Measurements from ENCODE around the gene RSL1D1.

The RSL1D1 gene

DNA sequence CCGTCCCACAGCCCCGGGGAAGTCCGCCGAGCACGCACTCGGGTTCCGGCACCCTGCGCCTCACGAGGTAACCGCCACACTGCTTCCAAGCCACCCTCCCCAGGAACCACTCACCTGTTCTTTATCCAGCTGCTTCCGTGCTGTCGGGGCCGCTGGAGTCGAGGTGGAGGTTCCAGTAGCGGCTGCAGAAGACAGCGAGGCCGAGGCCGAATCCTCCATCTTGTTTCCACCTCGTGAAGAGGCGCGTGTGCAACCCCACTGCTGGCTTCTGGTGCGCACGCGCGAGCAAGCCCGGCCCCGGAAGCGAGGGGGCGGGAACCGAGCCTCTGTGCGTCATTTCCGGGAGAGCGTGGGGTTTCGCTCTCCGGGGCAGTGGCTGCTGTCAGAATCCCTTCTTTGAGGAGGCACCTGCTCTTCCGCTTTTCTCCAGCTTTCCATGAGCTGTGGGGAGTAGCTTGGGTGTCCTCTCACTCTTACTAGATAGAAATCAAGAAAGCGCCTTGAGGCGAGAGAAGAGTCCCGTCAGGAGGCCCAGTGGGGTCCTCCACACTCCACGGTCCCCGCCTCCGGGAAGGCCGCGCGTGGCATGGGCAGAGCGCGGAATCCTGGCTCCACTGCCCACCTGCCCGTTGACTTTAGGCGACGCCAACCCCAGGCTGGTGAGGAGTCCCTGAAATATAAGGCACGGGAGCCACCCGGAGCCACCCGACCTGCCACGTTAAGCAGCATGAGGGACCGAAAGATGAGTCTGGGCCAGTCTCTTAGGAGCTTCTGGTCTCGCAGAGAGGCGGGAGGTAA is at the start of gene RSL1D1:
Gene RSL1D1 (minus strand): TSS at position 249 of the 798 bp plus-strand sequence. CDS start 30 bp downstream, at position 219.
- no peak for FAIRE-seq
- DNase-seq (ENCODE audit: insufficient read length, low spot score): peak; percentile 95
- TF ChIP-seq, protein P1, sequence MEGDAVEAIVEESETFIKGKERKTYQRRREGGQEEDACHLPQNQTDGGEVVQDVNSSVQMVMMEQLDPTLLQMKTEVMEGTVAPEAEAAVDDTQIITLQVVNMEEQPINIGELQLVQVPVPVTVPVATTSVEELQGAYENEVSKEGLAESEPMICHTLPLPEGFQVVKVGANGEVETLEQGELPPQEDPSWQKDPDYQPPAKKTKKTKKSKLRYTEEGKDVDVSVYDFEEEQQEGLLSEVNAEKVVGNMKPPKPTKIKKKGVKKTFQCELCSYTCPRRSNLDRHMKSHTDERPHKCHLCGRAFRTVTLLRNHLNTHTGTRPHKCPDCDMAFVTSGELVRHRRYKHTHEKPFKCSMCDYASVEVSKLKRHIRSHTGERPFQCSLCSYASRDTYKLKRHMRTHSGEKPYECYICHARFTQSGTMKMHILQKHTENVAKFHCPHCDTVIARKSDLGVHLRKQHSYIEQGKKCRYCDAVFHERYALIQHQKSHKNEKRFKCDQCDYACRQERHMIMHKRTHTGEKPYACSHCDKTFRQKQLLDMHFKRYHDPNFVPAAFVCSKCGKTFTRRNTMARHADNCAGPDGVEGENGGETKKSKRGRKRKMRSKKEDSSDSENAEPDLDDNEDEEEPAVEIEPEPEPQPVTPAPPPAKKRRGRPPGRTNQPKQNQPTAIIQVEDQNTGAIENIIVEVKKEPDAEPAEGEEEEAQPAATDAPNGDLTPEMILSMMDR (IDR thresholded peaks at IDR 0.05; ENCODE audit: insufficient read depth, missing control alignments): no peak

DNA sequence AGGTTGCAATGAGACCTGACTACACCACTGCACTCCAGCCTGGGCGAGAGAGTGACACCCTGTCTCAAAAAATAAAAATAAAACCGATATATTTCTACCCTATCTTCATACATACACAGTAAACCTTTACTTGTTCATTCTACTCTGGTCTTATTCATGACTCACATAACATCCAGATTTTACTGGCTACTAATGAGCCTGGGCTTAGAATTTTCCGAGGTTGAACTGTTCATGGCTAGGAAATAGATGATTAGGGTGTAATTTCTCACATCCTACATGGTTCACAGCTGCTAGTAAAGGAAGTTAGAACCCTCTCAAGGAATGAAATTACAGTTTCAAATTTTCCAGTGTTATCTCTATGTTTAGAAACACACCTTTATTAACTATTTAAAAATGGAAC is 49.7 kb upstream of the RSL1D1 start:
- TF ChIP-seq, protein P1 (IDR thresholded peaks at IDR 0.05; ENCODE audit: insufficient read depth, missing control alignments): no peak
- no peak for FAIRE-seq
- DNase-seq (ENCODE audit: insufficient read length, low spot score): no peak

DNA sequence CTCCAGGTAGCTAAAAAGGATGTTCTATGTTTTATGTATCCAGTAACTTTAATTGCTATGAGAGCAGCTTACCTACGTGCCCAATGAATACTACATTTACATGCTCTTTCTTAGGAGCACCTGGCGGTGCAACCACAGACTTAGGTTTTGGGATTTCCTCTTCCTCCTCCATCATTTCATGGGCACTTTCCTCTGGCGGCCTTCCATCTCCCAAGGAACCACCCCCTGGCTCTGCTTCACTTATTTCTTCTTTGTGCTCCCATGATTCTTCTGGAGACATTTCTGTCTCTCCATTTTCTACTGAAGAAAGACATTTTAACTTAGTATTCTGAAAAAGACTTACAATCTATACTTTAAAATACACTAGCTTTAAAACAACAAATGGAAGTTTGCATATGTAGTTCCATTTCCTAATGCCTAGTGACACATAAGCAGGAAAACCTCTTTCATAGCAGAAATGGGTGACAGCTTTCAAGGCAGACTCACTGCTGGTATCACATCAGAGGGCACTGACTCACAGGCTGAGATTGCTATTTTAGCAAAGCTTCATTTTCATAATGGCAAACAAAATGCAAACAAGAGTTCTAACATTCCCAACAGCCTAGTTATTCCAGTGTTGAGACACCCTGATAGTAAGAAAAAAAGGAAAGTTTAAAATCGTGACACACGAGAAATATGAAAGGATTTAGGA is 45.3 kb upstream of the RSL1D1 start:
- DNase-seq (ENCODE audit: insufficient read length, low spot score) (no peak), FAIRE-seq (no peak)
- TF ChIP-seq, protein P1 (IDR thresholded peaks at IDR 0.05; ENCODE audit: insufficient read depth, missing control alignments): no peak

DNA sequence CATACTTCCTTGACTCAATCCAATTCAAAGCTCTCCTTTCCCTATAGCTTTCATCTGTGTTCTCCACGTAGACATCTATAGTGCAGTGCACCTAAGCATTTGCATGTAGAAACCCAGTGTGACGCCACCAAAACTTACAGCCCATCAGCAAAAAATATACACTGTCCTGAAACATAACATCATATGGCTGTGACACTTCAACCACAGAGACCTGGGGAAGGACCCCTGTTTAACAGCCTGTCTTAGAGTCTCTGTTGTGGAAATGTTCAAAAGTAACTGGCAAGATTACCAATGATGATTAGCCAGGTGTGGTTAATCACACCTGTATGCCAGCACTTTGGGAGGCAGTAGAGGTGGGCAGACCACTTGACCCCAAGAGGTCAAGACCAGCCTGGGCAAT is 42.2 kb upstream of the RSL1D1 start:
- FAIRE-seq (no peak), DNase-seq (ENCODE audit: insufficient read length, low spot score) (no peak)
- TF ChIP-seq, protein P1 (IDR thresholded peaks at IDR 0.05; ENCODE audit: insufficient read depth, missing control alignments): no peak

DNA sequence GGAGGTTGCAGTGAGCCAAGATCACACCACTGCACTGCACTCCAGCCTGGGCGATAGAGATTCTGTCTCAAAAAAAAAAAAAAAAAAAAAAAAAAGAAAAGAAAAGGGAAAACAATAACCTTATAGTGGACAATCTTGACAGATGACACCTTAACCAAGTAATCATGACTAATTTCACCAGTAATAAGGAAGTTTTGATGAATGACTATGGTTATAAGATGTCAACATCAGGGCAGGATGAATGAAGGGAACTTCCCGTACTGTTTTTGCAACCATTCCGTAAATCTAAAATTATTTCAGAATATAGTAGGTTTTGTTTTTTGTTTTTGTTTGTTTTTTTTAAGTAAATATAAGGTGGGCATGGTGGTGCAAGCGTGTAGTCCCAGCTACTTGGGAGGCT is 41.4 kb upstream of the RSL1D1 start:
- DNase-seq (ENCODE audit: insufficient read length, low spot score): no peak
- TF ChIP-seq, protein P1 (IDR thresholded peaks at IDR 0.05; ENCODE audit: insufficient read depth, missing control alignments): no peak
- FAIRE-seq: no peak

DNA sequence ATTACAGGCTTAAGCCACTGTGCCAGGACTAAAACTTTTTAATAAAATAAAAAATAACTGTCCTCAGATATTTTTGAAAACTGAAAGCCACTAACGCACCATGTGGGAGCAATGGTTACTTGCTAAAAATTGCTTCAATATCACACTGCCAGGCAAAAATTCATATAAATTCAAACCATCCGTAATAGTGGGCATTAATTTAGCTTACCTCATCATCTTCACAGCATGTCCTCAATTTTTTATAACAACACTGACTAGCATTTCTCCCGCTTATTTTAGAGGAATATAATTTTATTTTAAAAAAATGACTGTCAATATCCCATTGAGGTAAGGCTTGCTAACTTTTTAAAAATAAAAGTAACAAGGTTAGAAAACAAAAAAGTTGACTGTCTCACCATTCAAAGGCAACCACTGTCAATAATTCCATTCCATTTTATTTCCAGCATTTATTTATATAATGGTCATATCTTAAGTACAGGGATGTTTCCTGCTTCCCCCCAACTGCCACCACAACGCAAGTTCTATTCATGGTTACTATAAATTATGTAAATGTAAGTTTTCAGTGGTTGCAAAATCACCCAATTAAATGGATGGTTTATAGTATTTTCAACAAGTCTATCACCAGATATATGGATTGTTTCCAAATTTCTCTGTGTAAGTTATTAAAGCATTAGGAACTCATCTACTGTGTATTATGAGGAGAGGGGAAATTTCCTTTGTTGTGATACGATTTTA is 39.1 kb upstream of the RSL1D1 start:
- no peak for FAIRE-seq
- TF ChIP-seq, protein P1 (IDR thresholded peaks at IDR 0.05; ENCODE audit: insufficient read depth, missing control alignments): no peak
- no peak for DNase-seq (ENCODE audit: insufficient read length, low spot score)
